ENCODE results near the gene KLF5.

The KLF5 gene

DNA sequence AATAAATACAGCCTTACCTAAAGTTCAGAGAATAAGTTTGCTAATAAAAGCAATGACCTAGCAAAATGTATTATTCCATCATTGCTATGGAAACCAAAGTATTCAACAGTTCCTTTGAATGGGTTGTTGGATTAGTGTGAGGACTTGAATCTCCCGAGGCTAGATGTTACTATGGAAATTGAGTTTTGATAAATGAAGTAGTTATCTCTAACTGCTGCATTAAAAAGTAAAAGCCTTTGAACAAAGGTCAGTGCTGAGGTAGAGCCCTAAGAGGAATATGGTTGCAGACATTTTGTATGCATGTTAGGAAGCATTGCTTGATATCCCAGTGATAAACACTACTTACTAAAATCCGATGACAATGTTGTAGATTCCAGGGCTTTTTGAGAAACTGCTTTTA lies 6.2 kb downstream of the KLF5 start:
- Histone ChIP-seq H4K20me1 (ENCODE audit: insufficient read depth, low read length) (no peaks in the 10 kb centered on the region), H3K27ac (ENCODE audit: low read length) (no peak overlapping the region), H3K4me1 (ENCODE audit: low read length) (no peaks in the 10 kb centered on the region), H3K4me2 (ENCODE audit: low read depth, low read length) (no peak overlapping the region), H3K9me2 (replicated peaks; ENCODE audit: insufficient read depth, low read length) (no peaks in the 10 kb centered on the region), H3F3A (ENCODE audit: insufficient read depth, low read length) (no peaks in the 10 kb centered on the region), H3K9ac (ENCODE audit: low read length) (no peak overlapping the region), H3K4me3 (ENCODE audit: low read length) (no peak overlapping the region), H3K27me3 (replicated peaks; ENCODE audit: insufficient read depth, low read length) (no peaks in the 10 kb centered on the region), H3K79me2 (ENCODE audit: low read length) (no peaks in the 10 kb centered on the region), H3K9me3 (replicated peaks; ENCODE audit: insufficient read depth, low read length) (no peaks in the 10 kb centered on the region), H3K36me3 (replicated peaks; ENCODE audit: insufficient read depth, low read length) (no peaks in the 10 kb centered on the region), H2AFZ (ENCODE audit: low read length) (no peak overlapping the region)
- DNase-seq: no peak
- TF ChIP-seq EZH2phosphoT487 (IDR thresholded peaks at IDR 0.05; ENCODE audit: low read length): no peak
- no peak for TF ChIP-seq EZH2 (optimal IDR thresholded peaks at IDR 0.05; ENCODE audit: low read depth, low read length)
- TF ChIP-seq, protein P1, sequence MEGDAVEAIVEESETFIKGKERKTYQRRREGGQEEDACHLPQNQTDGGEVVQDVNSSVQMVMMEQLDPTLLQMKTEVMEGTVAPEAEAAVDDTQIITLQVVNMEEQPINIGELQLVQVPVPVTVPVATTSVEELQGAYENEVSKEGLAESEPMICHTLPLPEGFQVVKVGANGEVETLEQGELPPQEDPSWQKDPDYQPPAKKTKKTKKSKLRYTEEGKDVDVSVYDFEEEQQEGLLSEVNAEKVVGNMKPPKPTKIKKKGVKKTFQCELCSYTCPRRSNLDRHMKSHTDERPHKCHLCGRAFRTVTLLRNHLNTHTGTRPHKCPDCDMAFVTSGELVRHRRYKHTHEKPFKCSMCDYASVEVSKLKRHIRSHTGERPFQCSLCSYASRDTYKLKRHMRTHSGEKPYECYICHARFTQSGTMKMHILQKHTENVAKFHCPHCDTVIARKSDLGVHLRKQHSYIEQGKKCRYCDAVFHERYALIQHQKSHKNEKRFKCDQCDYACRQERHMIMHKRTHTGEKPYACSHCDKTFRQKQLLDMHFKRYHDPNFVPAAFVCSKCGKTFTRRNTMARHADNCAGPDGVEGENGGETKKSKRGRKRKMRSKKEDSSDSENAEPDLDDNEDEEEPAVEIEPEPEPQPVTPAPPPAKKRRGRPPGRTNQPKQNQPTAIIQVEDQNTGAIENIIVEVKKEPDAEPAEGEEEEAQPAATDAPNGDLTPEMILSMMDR (IDR thresholded peaks at IDR 0.05; ENCODE audit: low read length): no peak

DNA sequence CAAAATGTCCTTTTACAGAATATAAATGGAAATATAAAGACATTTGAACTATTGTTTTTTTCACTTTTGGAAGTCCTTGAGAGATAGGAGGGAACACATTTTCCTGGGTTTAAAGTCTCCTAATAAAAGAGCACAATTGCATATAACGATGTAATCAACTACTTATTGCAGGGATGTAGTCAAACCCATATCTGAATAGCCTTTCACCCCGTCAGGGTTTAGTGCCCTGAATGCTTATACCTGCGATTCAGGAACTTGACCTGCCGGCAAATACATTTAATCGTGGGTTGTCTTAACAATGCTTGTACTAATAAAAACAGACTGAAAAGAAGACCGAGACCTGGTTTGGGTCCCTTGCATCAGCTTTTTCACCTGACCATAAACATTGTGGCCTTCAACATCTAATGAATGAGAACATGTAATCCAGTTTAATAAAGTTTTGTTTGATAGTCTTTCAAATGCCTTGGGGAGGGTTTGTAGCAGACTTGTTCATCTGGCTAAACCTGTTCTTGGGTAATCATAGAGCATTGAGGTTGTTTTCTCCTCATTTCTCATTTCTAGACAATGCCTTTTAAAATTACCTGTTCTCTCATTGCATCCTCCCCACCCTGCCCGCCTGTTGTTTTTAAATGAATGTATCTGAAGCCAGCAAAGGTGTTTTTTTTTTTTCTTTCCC lies 7.0 kb downstream of the KLF5 start:
- Histone ChIP-seq H3K9me3 (replicated peaks; ENCODE audit: insufficient read depth, low read length) (no peaks in the 10 kb centered on the region), H3F3A (ENCODE audit: insufficient read depth, low read length) (no peaks in the 10 kb centered on the region), H3K9me2 (replicated peaks; ENCODE audit: insufficient read depth, low read length) (no peaks in the 10 kb centered on the region), H3K27me3 (replicated peaks; ENCODE audit: insufficient read depth, low read length) (no peaks in the 10 kb centered on the region), H4K20me1 (ENCODE audit: insufficient read depth, low read length) (no peaks in the 10 kb centered on the region), H3K4me3 (ENCODE audit: low read length) (no peak overlapping the region), H2AFZ (ENCODE audit: low read length) (no peak overlapping the region), H3K4me1 (ENCODE audit: low read length) (no peaks in the 10 kb centered on the region), H3K36me3 (replicated peaks; ENCODE audit: insufficient read depth, low read length) (no peaks in the 10 kb centered on the region), H3K27ac (ENCODE audit: low read length) (no peak overlapping the region), H3K79me2 (ENCODE audit: low read length) (no peaks in the 10 kb centered on the region), H3K9ac (ENCODE audit: low read length) (no peak overlapping the region), H3K4me2 (ENCODE audit: low read depth, low read length) (no peak overlapping the region)
- DNase-seq: no peak
- TF ChIP-seq EZH2 (optimal IDR thresholded peaks at IDR 0.05; ENCODE audit: low read depth, low read length) (no peak), EZH2phosphoT487 (IDR thresholded peaks at IDR 0.05; ENCODE audit: low read length) (no peak)

DNA sequence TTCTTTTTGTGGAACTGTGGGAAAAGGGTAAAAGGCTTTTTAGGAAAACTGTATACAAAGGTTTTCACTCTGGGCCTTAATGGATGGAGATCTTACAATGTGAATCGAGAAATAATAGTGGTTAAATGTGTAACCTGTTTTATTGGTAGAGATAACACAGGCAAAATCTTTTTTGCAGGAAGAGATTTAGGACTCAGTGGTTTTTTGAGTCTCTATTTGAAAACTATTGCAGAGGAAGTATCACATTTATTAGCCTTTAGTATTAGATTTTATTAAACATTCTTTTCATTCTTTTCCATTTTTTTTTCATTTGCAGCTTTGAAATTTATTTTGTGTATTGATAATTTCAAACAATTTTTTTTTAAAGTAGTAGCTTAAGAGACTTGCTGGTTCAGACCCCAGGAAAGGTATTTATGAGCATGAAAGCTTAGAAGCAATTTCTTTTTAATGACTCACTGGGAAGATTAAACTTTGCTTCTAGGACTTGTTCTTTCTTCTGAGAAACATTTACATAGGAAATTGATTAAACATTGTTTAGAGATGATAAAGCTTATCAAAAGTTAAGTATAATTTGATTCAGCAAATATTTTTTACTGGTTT lies 10.5 kb downstream of the KLF5 start:
- Histone ChIP-seq H3K79me2 (ENCODE audit: low read length) (no peaks in the 10 kb centered on the region), H3K36me3 (replicated peaks; ENCODE audit: insufficient read depth, low read length) (no peaks in the 10 kb centered on the region), H3F3A (ENCODE audit: insufficient read depth, low read length) (no peaks in the 10 kb centered on the region), H3K4me1 (ENCODE audit: low read length) (no peaks in the 10 kb centered on the region), H3K4me3 (ENCODE audit: low read length) (no peak overlapping the region), H3K9me2 (replicated peaks; ENCODE audit: insufficient read depth, low read length) (no peaks in the 10 kb centered on the region), H3K4me2 (ENCODE audit: low read depth, low read length) (no peak overlapping the region), H4K20me1 (ENCODE audit: insufficient read depth, low read length) (no peaks in the 10 kb centered on the region), H3K27me3 (replicated peaks; ENCODE audit: insufficient read depth, low read length) (no peaks in the 10 kb centered on the region), H2AFZ (ENCODE audit: low read length) (no peak overlapping the region), H3K27ac (ENCODE audit: low read length) (no peak overlapping the region), H3K9me3 (replicated peaks; ENCODE audit: insufficient read depth, low read length) (no peaks in the 10 kb centered on the region), H3K9ac (ENCODE audit: low read length) (no peak overlapping the region)
- DNase-seq: no peak
- TF ChIP-seq EZH2 (optimal IDR thresholded peaks at IDR 0.05; ENCODE audit: low read depth, low read length): no peak
- no peak for TF ChIP-seq EZH2phosphoT487 (IDR thresholded peaks at IDR 0.05; ENCODE audit: low read length)
- TF ChIP-seq, protein P1 (IDR thresholded peaks at IDR 0.05; ENCODE audit: low read length): no peak

Measured in MM.1S (cell line).